NOMO-1 treated with dmso at 0.1 percent for 144 hours (cell line): Measurements from ENCODE around the gene NEURL1B.
A peak's percentile ranks its signal among the peaks of the same experiment; 100 is the strongest.
"Not testable (repeated sequence)": the region's sequence is repeated elsewhere in the genome, so short reads cannot be mapped to it uniquely, and the experiment has no call there.

Experiments used
- DNase-seq: peaks from one replicate; lab custom pipeline; 2025; ENCODE audit not compliant: unreplicated experiment; lab: John Stamatoyannopoulos, UW

Gene NEURL1B

DNA sequence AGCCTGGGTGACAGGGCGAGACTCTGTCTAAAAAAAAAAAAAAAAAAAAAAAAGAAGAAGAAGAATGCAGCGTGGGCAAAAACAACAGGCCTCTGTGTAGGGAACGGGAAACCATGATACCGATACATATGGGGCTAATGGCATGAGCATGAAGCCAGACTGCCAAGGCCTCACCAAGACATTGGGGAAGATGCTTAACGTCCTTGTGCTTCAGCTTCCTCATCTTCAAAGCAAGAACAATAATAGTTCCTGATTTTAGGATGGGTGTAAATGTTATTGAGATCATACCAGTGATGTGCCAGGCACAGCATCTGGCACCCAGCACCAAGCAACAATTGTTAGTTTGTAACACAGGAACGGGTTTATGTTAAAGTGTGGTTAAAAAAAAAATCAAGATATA lies 51.4 kb downstream of the NEURL1B start:
- no peak for DNase-seq

DNA sequence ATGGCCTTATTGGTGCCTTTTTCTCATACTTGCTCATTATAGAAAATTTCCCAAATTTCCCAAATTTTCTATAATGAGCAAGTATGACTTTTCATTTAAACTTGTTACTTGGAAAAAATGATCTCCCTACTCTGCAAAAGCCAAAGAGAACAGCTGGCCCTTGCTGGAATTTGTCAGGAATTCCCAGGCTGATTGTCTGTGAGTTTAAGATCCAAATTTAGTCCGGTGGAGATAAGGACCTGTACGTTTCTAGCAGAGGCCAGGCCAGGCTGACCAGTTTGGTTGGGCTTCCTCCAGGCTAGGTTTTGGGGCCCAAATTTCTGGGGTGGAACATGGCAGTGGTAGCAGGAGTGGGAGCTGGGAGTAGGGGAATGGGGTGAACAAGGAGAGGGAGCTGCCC lies 51.9 kb downstream of the NEURL1B start:
- DNase-seq: no peak

DNA sequence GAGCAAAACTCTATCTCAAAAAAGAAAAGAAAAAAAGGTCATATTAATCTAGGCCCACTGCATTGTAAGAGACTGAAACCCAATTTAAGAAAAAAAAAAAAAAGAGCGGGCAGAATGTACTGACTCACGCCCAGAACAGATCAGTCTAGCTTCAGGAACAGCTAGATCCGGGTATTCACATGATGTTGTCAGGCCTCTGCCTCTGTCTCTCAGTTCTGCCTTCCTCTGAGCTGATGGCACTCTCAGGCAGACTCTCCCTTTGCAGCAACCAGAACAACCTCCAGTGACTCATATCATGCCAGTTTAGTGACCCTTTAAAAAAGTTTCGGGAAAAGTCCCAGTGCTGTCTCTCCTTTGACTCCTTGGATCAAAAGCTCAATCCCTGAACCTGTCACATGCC lies 53.0 kb downstream of the NEURL1B start:
- DNase-seq: no peak

DNA sequence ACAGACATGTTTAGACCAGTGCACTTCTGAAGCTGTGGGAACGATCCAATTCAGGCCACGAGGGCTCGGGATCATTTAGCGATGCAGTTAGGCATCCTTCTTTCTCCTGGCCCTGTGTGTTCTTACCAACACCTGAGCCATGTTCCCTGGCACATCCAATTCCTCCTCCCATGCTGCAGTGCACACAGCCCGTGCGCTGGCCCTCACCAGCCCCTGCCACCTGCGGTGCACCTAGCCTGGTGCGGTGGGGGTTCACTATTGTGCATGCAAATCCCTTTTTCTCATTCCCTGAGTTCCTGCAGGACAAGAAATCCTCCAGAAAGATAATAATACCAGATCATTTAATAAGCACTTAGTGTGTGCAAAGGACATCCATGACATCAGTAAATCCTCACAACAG lies 53.5 kb downstream of the NEURL1B start:
- no peak for DNase-seq

DNA sequence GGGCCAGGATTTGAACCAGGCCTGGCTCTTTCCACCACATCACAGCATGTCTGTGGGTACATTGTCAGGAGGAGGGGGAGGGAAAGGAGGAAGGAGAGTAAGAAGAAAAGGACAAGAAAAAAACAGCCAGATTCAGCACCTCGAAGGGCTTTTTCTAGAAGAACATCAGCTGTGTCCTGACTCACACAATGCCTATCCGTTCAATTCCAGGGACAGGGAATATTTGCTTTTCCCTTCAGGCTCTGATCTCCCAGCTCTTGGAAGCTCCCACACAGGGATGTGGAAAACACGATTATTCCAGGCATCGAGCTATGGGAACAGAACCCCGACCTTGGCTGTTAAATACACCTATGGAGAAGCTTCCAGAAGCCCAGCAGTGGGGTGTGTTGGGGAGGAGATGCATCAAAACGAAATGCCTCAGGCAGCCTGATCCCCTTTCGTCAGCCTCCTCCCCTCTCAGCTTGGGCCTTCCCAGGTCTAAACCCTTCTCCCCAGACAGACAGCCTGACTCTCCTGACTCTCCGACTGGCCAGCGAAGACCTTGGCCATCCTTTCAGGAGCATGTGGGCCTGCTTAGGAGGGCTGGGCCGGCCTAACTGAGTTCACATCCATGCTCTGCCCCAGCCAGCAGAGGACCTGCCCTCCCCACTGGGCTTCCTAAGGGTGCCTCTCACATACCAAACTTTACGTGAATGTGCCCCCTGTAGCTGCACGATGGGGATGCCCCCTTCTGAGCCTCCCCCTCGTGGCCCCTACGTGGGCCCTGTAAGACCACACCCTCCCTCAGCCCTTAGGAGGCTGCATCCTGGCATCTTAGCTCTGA lies 54.4 kb downstream of the NEURL1B start:
- DNase-seq: no peak

DNA sequence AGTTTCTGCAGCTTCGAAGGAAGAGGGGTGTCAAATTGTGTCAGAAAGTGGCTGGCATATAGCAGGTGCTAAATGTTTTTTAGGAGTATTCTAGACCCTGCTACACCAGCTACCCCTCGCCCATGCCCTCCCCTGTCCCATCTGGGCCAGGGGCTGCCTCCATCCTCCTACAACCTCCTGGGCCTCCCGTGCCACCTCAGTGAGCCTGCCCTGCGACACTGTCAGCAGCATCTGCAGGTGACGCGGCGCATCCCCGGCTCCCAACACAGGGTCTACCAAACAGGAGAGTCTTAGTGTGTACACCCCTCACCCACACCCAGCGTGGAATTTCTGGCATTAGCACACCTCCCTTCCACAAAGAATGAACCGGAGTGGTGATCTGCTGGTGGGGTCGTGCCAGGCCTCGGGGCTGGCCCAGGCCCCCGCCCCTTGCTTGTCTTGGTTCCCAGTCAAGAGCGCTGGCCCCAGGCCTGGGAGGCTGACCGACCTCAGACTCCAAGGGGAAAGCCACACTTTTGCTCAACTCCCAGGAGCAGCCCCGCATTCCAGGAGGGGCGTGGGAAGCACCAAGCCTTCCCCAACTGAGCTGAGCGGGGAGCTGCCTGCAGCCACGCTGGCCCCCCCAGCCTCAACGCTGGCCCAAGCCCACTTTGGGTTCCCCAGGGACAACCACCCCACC lies 55.2 kb downstream of the NEURL1B start:
- DNase-seq: no peak

DNA sequence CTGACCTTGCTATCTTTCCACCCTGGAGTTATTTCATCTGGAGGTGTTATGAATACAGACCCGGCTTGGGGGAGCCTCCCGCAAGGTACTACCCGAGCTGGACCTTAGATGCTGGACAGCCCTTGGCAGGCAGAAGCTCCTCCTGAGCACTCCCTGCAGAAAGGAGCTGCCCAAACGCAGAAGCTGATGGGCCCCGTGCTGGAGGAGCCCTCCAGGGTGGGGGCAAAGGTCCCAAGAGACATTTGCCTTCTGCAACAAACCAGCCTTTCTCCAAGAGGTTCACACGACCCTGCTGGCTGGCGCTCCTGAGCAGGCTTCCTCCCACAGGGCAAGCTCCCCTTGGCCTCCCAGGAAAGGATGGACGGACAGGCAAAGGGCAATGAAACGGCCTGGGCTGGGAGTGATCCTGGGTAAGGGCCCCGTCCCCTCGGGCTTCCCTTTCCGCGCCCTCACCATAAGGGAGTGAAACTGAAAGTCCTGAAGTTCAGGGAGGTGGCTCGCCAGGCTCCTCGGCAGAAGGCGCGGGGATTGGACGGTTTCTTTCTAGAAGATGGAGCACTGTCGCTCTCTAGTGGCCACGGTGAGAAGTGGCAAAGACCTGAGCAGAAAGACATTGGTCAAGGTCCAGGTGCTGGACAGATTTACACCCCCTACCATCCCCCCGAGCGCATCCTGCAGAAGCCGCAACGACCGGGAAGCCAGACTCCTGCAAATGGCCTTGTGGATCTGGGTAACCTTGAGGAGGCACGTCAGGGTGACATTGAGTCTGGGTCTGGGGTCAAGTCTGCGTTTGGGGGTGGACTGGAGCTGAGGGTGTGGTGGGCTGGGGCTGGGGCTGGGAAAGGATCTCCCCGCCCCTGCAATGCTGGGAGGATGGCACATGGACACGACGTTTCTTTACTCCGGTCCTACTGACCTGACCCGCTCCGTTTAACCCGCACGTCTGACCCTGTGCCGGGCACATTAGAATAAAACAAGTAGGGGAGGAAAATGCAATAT lies 56.4 kb downstream of the NEURL1B start:
- peak; percentile 91 for DNase-seq

DNA sequence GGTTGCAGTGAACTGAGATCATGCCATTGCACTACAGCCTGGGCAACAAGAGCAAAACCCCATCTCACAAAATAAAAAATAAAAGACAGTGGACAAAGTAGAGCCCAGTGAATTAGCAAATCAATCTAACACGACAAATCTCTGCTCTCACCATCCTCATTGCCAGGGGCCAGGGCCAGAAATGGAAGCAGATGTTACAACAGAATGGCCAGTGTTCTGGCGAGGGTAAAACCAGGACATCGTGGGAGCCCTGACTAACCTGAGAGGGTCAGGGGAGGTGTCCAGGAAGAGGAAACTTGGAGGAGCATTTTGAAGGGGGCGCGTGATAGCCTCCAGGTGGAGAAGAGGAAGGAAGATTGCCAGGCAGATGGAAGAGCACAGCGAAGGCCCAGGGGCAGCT lies 58.4 kb downstream of the NEURL1B start:
- no peak for DNase-seq

DNA sequence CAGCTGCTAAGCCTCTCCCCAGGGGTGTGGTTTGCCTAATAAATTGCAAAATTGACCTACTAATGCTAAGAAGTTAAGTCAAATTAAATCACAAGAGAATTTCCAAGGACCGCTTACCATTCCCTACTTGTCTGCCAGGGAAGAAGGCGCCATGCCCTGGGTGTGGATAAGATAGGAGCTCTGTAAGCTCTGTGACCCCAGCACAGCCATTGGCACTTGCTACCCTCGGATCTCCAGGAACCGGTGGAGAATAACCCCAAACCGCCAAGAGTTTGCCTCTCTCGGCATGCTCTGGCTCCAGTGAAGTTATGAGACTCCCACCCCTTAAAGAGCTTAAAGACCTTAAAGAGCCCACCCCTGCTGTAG lies 58.9 kb downstream of the NEURL1B start:
- DNase-seq: no peak

DNA sequence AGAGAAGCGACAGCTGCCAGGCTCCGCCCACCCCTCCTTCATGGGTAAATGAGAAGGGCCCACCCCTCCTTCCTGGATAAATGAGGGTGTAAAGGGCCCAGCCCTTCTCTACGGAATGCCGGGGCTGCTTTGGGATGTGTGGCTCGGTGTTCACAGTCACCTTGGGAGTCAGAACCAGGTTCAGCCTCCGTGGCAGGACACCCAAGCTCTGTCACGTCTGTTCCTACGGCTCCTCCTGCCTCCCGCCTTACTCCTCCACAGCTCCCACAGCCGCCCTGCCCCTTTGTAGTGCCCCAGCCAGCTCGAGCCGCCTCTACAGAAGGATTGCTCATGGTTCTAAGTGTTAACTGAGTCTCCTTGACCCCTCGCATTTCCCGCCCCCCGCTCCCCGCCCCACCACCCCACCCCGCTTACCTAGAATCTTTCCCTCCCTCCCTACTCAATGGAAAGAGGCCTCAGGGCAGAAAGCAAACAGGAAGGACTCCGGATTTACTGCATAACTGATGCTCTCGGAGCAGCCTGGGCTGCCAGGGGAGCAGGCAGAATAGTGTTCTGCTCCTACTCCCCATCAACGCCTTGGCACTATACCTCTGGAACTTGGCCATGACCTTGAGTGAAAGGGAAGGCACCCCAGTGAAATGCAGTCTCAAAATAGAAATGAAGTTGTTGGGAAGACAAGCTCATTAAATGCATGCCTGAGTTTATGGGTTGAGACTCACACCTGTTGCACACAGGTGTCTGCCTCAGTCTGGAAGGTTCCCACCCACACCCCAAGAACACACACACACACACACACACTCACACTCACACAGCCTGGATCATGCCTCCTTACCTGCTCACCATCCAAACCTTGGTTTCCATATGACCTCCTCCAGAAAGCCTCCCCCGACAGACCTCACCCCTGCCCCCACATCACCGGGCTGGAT lies 59.6 kb downstream of the NEURL1B start:
- no peak for DNase-seq

DNA sequence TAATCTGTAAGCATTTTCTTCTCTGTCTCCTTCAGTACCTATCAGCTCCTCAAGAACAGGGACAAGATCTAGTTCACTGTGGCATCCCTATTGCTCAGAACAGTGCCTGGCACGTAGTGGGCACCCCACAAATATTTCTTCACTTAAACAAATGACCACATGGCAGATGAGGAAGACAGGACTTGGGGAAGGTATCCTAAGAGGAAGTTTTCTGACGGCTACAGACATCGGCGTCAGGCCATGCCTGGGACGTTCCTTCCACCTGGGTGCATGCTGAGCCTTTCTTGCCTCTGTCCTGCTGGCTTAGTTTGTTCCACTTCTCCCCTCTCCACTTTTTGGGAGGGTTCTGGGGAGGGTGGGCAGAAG lies 60.2 kb downstream of the NEURL1B start:
- no peak for DNase-seq

DNA sequence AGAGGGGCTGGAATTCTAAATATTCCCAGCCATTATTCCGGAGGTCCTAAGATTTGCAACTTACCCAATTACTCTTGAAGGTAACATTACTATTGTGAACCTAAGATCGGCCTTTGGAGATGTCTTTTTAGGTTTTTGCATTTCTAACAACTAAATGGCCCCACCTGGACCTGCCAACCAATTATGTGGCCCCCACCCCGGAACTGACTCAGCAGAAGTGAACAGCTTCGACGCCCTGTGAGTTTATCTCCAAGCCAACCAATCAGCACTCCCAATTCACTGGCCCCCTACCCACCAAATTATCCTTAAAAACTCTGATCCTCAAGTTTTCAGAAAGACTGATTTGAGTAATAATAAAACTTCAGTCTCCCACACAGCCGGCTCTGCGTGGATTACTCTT lies 62.9 kb downstream of the NEURL1B start:
- no peak for DNase-seq

DNA sequence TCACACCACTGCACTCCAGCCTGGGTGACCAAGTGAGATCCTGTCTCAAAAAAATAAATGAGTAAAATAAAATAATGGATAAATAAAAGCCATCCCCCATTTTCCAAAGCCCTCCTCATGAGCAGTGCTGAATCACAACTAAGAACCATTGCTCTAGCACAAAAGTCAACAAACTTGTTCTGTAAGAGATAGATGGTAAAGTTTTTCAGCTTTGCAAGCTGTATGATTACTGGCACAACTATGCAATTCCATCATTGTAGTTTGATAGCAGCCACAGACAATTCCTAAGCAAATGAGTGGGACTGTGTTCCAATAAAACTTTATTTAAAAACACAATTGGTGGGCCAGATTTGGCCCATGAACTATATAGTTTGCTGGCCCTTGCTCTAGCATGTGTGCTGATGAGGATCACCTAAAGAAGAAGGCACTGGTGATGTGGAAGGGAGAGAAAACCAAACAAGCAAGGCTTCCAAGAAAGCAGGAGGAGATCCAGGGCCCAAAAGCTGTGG lies 64.6 kb downstream of the NEURL1B start:
- DNase-seq: no peak

DNA sequence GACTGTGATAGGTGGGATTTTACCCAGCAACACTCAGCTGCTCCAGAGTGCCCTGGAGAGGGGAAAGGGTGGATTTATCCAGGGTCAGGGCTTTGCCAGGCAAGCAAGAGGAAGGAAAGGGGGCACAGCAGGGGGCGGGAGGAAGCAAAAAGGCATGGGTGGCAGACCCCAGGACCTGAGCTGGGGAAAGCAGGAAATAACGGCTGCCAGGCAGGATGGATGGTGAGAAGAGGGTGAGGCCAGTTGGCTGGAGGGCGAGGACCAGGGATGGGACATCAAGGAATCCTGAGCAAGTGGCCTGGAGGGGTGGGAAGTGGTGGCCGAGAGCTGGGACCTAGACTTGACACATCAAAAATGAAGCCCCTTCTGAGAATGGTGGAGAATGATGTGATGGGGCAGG lies 65.7 kb downstream of the NEURL1B start:
- no peak for DNase-seq

DNA sequence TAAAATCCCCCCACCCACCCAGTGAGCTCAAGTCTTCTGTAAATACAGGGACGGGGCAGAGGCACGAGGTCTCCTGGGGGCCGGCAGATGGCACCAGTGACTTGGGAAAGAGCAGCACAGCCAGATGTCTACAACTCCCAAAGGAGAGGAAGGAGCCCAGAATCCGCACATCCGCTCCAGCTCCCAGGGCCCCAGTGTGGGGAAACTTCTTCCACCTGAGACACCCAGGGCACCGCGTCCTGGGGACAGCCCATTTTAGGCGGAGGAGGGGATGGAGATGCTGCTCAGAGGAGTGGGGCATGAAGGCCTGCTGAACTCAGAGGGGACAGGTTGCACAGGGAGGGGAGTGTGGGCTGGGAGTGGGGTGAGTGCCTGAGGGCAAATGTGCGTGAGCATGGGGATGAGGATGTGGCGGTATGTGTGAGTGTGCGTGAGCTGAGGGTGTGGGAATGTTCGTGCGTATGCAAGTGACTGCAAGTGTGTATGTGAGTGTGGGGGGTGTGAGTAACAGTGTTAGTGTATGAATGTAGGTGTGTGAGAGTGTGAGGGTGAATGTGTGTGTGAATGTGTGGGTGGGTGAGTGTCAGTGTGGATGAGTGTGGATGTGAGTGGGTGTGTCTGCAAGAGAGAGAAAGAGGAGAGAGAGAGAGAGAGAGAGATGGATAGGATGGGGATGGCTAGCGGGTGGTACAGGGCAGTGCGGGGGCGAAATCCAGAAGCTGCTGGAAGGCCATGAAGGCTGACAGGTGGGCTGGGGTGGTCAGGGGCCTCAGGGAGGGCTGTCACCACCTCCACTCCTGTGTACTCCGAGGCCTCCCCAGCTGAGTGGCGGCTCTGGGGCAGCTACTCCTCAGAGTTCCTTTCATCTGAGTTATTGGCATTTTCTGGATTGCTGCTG lies 66.5 kb downstream of the NEURL1B start:
- DNase-seq: no peak

DNA sequence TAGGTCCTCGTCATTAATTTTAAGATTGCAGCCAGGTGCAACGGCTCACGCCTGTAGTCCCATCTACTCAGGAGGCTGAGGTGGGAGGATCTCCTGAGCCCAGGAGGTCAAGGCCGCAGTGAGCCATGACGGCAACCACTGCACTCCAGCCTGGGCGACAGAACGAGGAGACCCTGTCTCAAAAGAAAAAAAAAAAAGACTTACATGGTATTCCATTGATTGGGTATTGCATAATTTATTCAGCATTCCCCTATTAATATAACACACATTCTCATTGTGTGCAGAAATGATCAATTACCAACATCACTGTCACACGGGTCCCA lies 67.1 kb downstream of the NEURL1B start:
- no peak for DNase-seq

DNA sequence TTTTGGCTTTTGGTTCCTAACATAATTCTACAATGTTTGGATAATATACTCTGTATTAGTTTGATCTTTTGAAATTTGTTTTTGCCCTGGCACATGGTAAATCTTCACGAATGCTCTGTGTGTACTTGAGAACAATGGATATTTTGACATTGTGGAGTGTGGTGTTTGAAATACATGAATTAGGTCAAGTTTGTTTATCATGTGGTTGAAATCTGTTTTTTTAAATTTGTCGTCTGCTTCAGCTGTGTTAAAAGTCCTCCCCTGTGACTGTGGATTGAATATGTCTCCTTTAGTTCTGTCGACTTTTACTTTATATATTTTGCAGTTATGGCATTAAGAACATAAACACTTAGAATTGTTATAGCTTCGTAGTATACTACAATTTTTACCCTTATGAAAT lies 69.6 kb downstream of the NEURL1B start:
- DNase-seq: no peak

DNA sequence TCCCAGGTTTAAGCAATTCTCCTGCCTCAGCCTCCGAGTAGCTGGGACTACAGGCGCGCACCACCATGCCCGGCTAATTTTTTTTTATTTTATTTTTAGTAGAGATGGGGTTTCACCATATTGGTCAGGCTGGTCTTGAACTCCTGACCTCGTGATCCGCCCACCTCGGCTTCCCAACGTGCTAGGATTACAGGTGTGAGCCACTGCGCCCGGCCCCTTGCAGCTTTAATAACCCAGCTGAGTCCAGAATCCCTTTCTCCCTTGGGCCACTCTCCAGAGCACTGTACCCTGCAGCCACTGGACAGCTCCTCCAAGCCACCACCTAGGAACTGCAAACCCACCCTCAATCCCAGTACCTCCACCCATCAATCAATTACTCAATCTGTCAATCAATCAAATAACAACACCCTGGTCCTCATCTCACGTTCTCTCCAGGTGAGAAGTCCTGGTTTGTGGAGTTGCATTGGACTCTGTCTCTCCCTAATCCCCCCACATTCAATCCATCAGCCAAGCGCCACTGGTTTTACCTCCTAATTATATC lies 70.3 kb downstream of the NEURL1B start:
- DNase-seq: not testable (repeated sequence)

DNA sequence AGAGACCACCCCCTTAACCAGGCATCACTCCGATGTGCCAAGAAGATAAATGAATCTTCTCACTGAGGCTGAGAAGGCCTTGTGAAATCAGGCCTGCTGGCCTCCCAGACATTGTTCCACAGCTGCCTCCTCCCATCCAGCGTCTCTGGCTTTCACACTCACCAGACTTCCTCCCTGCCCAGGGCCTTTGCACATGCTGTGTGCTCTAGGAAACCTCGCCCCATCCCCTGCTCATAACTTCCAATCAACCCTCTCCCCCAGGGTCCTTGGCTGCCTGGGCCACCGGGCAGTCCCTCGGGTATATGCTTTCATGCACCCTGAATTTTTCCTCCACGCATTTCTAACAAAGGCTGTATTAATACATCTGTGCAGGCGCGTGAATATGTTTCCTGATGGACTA lies 71.5 kb downstream of the NEURL1B start:
- no peak for DNase-seq
